GM12878 (cell line): Measurements from ENCODE around the gene AUNIP. TPM values are rescaled to one million over a fixed set of nuclear protein-coding genes. Genes with fewer than 3 reads are reported as not detected.

Experiments used
- ASH2L ChIP-seq: fragments of 300-600, 200-600 bp; sonication (generic); IDR thresholded peaks from 2 replicates; pipeline ENCODE4 v1.6.1; 2017; ENCODE audit warnings: low read depth, mild to moderate bottlenecking, borderline replicate concordance
- ATF7 ChIP-seq: fragments of 450-650 bp; IDR thresholded peaks from 2 replicates; pipeline ENCODE4 v1.6.1; 2016; ENCODE audit warnings: low read depth, mild to moderate bottlenecking
- BCL11A ChIP-seq: IDR thresholded peaks from 2 replicates; pipeline ENCODE4 v1.6.1; 2011; ENCODE audit warnings: low read depth, low read length
- BMI1 ChIP-seq: fragments of 450-650 bp; IDR thresholded peaks from 2 replicates; pipeline ENCODE4 v1.6.1; 2016; ENCODE audit warnings: mild to moderate bottlenecking, moderate library complexity, borderline replicate concordance
- BRCA1 ChIP-seq: IDR thresholded peaks from 2 replicates; pipeline ENCODE4 v1.6.1; 2011; ENCODE audit warnings: low read depth, low read length, improper control_type of control experiment
- CBFB ChIP-seq: IDR thresholded peaks from 2 replicates; pipeline ENCODE4 v1.6.1; 2016; ENCODE audit warnings: antibody characterized with exemption, low read depth
- CHD2 ChIP-seq: IDR thresholded peaks from 2 replicates; pipeline ENCODE4 v1.6.1; 2011; ENCODE audit warnings: low read depth, low read length, improper control_type of control experiment, borderline replicate concordance
- CREM ChIP-seq: IDR thresholded peaks from 2 replicates; pipeline ENCODE4 v1.6.1; 2014; ENCODE audit warnings: antibody characterized with exemption, low read depth
- DPF2 ChIP-seq: fragments of 450-650 bp; IDR thresholded peaks from 2 replicates; pipeline ENCODE4 v1.6.1; 2017; ENCODE audit warnings: mild to moderate bottlenecking
- EGR1 ChIP-seq, 2 experiments: IDR thresholded peaks; 1 replicate in 1 of 2; 2 replicates in 1 of 2; pipeline ENCODE4 v1.6.1; 2011 to 2012; ENCODE audit warnings: low read depth in 2 of 2, low read length in 2 of 2, borderline replicate concordance in 1 of 2, mild to moderate bottlenecking in 1 of 2, moderate library complexity in 1 of 2
- EP300 ChIP-seq, 2 experiments: fragments of 150-350 bp in 1 of 2; IDR thresholded peaks; 2 replicates each; pipeline ENCODE4 v1.6.1; 2011 to 2012; ENCODE audit warnings: low read depth in 2 of 2, low read length in 2 of 2, borderline replicate concordance in 1 of 2, improper control_type of control experiment in 1 of 2, inconsistent platforms in 1 of 2; ENCODE audit not compliant: control insufficient read depth in 1 of 2
- ESRRA ChIP-seq: IDR thresholded peaks from 2 replicates; pipeline ENCODE4 v1.6.1; 2012; ENCODE audit warnings: mild to moderate bottlenecking, low read length, improper control_type of control experiment
- ETV6 ChIP-seq, 2 experiments: fragments of 450-650 bp in 1 of 2; IDR thresholded peaks in 1 of 2; conservative IDR thresholded peaks in 1 of 2; 2 replicates each; pipeline ENCODE4 v1.6.1; 2014; ENCODE audit warnings: antibody characterized with exemption in 1 of 2, borderline replicate concordance in 1 of 2, low read depth in 1 of 2, mild to moderate bottlenecking in 1 of 2, moderate library complexity in 1 of 2
- HCFC1 ChIP-seq: fragments of 150-350 bp; IDR thresholded peaks from 2 replicates; pipeline ENCODE4 v1.6.1; 2014; ENCODE audit warnings: low read length
- HDGF ChIP-seq: fragments of 450-650 bp; IDR thresholded peaks from 2 replicates; pipeline ENCODE4 v1.6.1; 2016; ENCODE audit warnings: antibody characterized with exemption
- MEF2B ChIP-seq: fragments of 450-650 bp; IDR thresholded peaks from 2 replicates; pipeline ENCODE4 v1.6.1; 2018; ENCODE audit warnings: mild to moderate bottlenecking, moderate library complexity; ENCODE audit not compliant: partially characterized antibody, poor library complexity, severe bottlenecking
- NBN ChIP-seq: fragments of 450-650 bp; IDR thresholded peaks from 2 replicates; pipeline ENCODE4 v1.6.1; 2016
- NFYA ChIP-seq: IDR thresholded peaks from 2 replicates; pipeline ENCODE4 v1.6.1; 2011; ENCODE audit warnings: low read depth, mild to moderate bottlenecking, low read length, improper control_type of control experiment, borderline replicate concordance
- PAX8 ChIP-seq: fragments of 450-650 bp; IDR thresholded peaks from 2 replicates; pipeline ENCODE4 v1.6.1; 2017; ENCODE audit warnings: mild to moderate bottlenecking, moderate library complexity
- SREBF1 ChIP-seq: IDR thresholded peaks from 2 replicates; pipeline ENCODE4 v1.6.1; 2012; ENCODE audit warnings: mild to moderate bottlenecking, low read length
- SUZ12 ChIP-seq: fragments of 200-600 bp; sonication (generic); IDR thresholded peaks from one replicate; pipeline ENCODE4 v1.6.1; 2018; ENCODE audit warnings: antibody characterized with exemption, mild to moderate bottlenecking; ENCODE audit not compliant: unreplicated experiment
- TBL1XR1 ChIP-seq: IDR thresholded peaks from 2 replicates; pipeline ENCODE4 v1.6.1; 2012; ENCODE audit warnings: low read depth, low read length, improper control_type of control experiment
- WRNIP1 ChIP-seq: IDR thresholded peaks from 2 replicates; pipeline ENCODE4 v1.6.1; 2011; ENCODE audit warnings: low read depth, low read length, improper control_type of control experiment, borderline replicate concordance
- ZNF24 ChIP-seq: fragments of 450-650 bp; IDR thresholded peaks from 2 replicates; pipeline ENCODE4 v1.6.1; 2017; ENCODE audit warnings: antibody characterized with exemption, mild to moderate bottlenecking
- ZNF622 ChIP-seq: fragments of 450-650 bp; IDR thresholded peaks from 2 replicates; pipeline ENCODE4 v1.6.1; 2017; ENCODE audit warnings: mild to moderate bottlenecking, inconsistent platforms
- polyA plus RNA-seq, 11 experiments: library from polyadenylated mRNA; depleted of rRNA in 4 of 11; unstranded in 6 of 11; stranded (reverse) in 5 of 11; fragments of >200 nt; fragmentation: Nextera tagmentation in 4 of 11; fragmentation: Illumina TruSeq in 1 of 11; extraction: Ambion mirVana in 4 of 11; extraction: Trizol in 1 of 11; gene quantifications; 1 replicate in 1 of 11; 2 replicates in 10 of 11; pipeline versions ENCODE4 v1.2.1 to v1.2.3, GENCODE V29; 2011 to 2016; ENCODE audit warnings: inconsistent platforms in 2 of 11, missing spikeins in 2 of 11, low read depth in 1 of 11
- total RNA-seq, 4 experiments: library from RNA; depleted of rRNA in 3 of 4; stranded (reverse); fragments of >200 nt in 3 of 4; fragmentation: Illumina TruSeq in 1 of 4; extraction: Trizol in 1 of 4; gene quantifications; 2 replicates each; pipeline versions ENCODE4 v1.2.1 to v1.2.3, GENCODE V29; 2013 to 2021
- TF ChIP-seq, protein P1 (sequence below): fragments of 450-650 bp; conservative IDR thresholded peaks from 2 replicates; pipeline ENCODE4 v1.6.1; 2017; ENCODE audit warnings: mild to moderate bottlenecking, moderate library complexity
- TF ChIP-seq, protein P2 (sequence below): fragments of 450-650 bp; IDR thresholded peaks from 2 replicates; pipeline ENCODE4 v1.6.1; 2017; ENCODE audit warnings: low read depth, mild to moderate bottlenecking, moderate library complexity
- TF ChIP-seq, protein P3 (sequence below): IDR thresholded peaks from 2 replicates; pipeline ENCODE4 v1.6.1; 2011; ENCODE audit warnings: borderline replicate concordance, low read depth, mild to moderate bottlenecking, moderate library complexity, low read length; ENCODE audit not compliant: insufficient read depth, poor library complexity, severe bottlenecking

Gene AUNIP
- total and polyA plus RNA-seq, 10 of the 15 experiments (the other 5 are each of a cell fraction or from before 2014, with no cell fraction given) = 3.9 to 20.0 (median 12.7) TPM

DNA sequence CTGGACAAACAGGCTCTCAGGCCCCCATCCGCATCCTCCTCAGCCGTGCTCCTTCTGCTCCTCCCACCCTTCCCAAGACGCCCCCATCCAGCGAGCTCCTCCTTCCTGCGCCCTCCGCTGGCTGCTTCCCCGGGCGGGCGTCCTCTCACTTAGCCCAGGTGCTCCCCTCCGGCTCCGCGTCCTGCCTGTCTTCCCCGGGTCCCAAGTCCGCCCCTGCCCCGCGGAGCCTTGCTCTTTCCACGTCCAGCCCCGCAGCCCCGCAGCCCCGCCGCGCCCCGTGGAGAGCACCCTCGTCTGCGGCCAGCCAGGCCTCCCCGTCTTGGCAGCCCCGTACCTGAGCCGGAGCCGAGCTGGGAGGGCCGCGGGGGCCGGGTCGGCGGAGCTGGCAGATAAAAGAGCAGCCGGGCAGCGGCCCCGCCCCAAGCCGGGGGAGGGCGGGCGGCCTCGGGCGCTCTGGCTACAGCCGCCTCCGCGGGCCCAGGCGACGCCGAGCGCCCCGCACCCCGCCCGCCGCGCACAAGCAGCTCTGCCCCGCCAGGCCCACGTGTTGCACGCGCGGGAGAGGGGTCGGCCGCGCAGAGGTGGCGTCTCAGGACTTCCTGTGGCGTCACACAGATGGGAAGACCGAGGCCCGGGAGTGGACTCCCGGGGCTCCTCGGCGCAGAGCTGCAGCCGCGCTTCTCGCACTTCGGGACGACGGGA, 16.0 kb upstream of the AUNIP start, which contains the start of gene PAQR7 (continued):
- TF ChIP-seq, protein P1, sequence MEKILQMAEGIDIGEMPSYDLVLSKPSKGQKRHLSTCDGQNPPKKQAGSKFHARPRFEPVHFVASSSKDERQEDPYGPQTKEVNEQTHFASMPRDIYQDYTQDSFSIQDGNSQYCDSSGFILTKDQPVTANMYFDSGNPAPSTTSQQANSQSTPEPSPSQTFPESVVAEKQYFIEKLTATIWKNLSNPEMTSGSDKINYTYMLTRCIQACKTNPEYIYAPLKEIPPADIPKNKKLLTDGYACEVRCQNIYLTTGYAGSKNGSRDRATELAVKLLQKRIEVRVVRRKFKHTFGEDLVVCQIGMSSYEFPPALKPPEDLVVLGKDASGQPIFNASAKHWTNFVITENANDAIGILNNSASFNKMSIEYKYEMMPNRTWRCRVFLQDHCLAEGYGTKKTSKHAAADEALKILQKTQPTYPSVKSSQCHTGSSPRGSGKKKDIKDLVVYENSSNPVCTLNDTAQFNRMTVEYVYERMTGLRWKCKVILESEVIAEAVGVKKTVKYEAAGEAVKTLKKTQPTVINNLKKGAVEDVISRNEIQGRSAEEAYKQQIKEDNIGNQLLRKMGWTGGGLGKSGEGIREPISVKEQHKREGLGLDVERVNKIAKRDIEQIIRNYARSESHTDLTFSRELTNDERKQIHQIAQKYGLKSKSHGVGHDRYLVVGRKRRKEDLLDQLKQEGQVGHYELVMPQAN = peak; percentile 68
- TF ChIP-seq ZNF622 (no peak), SREBF1 (no peak), WRNIP1 (no peak), PAX8 (no peak), ESRRA (no peak), CHD2 (no peak), MEF2B (no peak), BMI1 (no peak), HDGF (0 out of 2 replicates have a peak, but pooled peaks have one; percentile 39), TBL1XR1 (no peak), DPF2 (peak; percentile 62; the same call in 1 of the 2 replicates), BCL11A (no peak), HCFC1 (peak; percentile 26; the same call in 1 of the 2 replicates), CBFB (no peak), ZNF24 (no peak), NFYA (no peak), CREM (peak; percentile 62; the same call in 1 of the 2 replicates), ASH2L (no peak), NBN (0 out of 2 replicates have a peak, but pooled peaks have one; percentile 23), ETV6 (conservative IDR thresholded peaks at IDR 0.05 in 1 of 2, IDR thresholded peaks at IDR 0.05 in 1 of 2; ENCODE audit: borderline replicate concordance in 1 of 2, low read depth in 1 of 2) (no peak), ATF7 (no peak), EGR1 (IDR thresholded peaks at IDR 0.05; ENCODE audit: borderline replicate concordance in 1 of 2, low read depth in 2 of 2, low read length in 2 of 2) (peak in 1 of 2 experiments; percentile 77; a peak in 1 of 3 replicates), EP300 (IDR thresholded peaks at IDR 0.05; ENCODE audit: borderline replicate concordance in 1 of 2, control insufficient read depth in 1 of 2, low read depth in 2 of 2, low read length in 2 of 2) (no peak), SUZ12 (no peak), BRCA1 (no peak)
- TF ChIP-seq, protein P2, sequence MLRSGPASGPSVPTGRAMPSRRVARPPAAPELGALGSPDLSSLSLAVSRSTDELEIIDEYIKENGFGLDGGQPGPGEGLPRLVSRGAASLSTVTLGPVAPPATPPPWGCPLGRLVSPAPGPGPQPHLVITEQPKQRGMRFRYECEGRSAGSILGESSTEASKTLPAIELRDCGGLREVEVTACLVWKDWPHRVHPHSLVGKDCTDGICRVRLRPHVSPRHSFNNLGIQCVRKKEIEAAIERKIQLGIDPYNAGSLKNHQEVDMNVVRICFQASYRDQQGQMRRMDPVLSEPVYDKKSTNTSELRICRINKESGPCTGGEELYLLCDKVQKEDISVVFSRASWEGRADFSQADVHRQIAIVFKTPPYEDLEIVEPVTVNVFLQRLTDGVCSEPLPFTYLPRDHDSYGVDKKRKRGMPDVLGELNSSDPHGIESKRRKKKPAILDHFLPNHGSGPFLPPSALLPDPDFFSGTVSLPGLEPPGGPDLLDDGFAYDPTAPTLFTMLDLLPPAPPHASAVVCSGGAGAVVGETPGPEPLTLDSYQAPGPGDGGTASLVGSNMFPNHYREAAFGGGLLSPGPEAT = no peak
- TF ChIP-seq, protein P3, sequence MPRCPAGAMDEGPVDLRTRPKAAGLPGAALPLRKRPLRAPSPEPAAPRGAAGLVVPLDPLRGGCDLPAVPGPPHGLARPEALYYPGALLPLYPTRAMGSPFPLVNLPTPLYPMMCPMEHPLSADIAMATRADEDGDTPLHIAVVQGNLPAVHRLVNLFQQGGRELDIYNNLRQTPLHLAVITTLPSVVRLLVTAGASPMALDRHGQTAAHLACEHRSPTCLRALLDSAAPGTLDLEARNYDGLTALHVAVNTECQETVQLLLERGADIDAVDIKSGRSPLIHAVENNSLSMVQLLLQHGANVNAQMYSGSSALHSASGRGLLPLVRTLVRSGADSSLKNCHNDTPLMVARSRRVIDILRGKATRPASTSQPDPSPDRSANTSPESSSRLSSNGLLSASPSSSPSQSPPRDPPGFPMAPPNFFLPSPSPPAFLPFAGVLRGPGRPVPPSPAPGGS = no peak
